Transverse colon (tissue), 4 donors: ENCODE results near the gene NCKAP5. TPM values are rescaled to one million over a fixed set of nuclear protein-coding genes. Genes with fewer than 3 reads are reported as not detected.

Experiments used
- DNase-seq: peaks from one replicate; pipeline ENCODE4 v3.0.0-alpha.2; 2019
- H3K27ac ChIP-seq, 4 donors: fragments of 200-600 bp; sonication (generic); 2 replicates each; pipeline ENCODE4 v1.5.1; 2016 to 2018; ENCODE audit warnings: inconsistent platforms in 4 of 4
- H3K27me3 ChIP-seq: fragments of 200-600 bp; sonication (generic); 2 replicates; pipeline ENCODE4 v1.5.1; 2017; ENCODE audit warnings: inconsistent platforms
- H3K36me3 ChIP-seq, 4 donors: fragments of 200-600 bp; sonication (generic); 2 replicates each; pipeline ENCODE4 v1.5.1; 2017 to 2019; ENCODE audit warnings: inconsistent platforms in 4 of 4
- H3K4me1 ChIP-seq, 4 donors: fragments of 200-600 bp; sonication (generic); 2 replicates each; pipeline ENCODE4 v1.5.1; 2017 to 2020; ENCODE audit warnings: inconsistent platforms in 4 of 4
- H3K4me3 ChIP-seq, 4 donors: fragments of 200-600 bp; sonication (generic); 1 replicate in 1 of 4; 2 replicates in 3 of 4; pipeline versions ENCODE4 v1.5.1 to v1.6.1; 2017 to 2019; ENCODE audit warnings: inconsistent platforms in 4 of 4
- H3K9me3 ChIP-seq, 2 donors: fragments of 200-600 bp; sonication (generic); 2 replicates each; pipeline ENCODE4 v1.5.1; 2017 to 2019; ENCODE audit warnings: inconsistent platforms in 2 of 2
- CTCF ChIP-seq, 5 experiments: fragments of 200-600 bp in 3 of 5; fragments of 450-650 bp in 2 of 5; sonication (generic) in 3 of 5; IDR thresholded peaks; 1 replicate in 2 of 5; 2 replicates in 3 of 5; pipeline ENCODE4 v1.5.1; 2016 to 2017; ENCODE audit warnings: antibody characterized with exemption in 5 of 5, inconsistent platforms in 3 of 5, mild to moderate bottlenecking in 2 of 5, moderate library complexity in 1 of 5
- EP300 ChIP-seq: sonication (generic); formaldehyde crosslinking; IDR thresholded peaks from one replicate; pipeline ENCODE4 v1.6.1; 2017; ENCODE audit warnings: antibody characterized with exemption, low read depth
- POLR2A ChIP-seq: fragments of 450-650 bp; IDR thresholded peaks from one replicate; pipeline ENCODE4 v1.6.1; 2016; ENCODE audit warnings: antibody characterized with exemption, mild to moderate bottlenecking, moderate library complexity
- POLR2AphosphoS5 ChIP-seq, 3 donors: sonication (generic); formaldehyde crosslinking; IDR thresholded peaks; one replicate each; pipeline ENCODE4 v1.6.1; 2016; ENCODE audit warnings: antibody characterized with exemption in 3 of 3
- WGBS, 2 donors: methylation state at CpG; one replicate each; pipeline ENCODE4 v1.1.5; 2018; ENCODE audit warnings: low coverage in 1 of 2; 5-methylcytosine and 5-hydroxymethylcytosine counted together
- in situ Hi-C, 4 donors: fragments of 200-750 bp; cut with MboI; loops; one replicate each; pipeline versions ENCODE4 v1.15.0 to v1.15.1; 2017; ENCODE audit warnings: low sequenced_read_pairs in 3 of 4, low pct_ligation_motif_present in 1 of 4, low pct_unique_long_range_greater_than_20kb in 1 of 4
- intact Hi-C: fragments of 100-400 bp; cut with DNase I; formaldehyde crosslinking; loops from one replicate; pipeline ENCODE4 v1.15.1; 2023; ENCODE audit warnings: low total_unique reads
- total RNA-seq, 4 donors: library from RNA; depleted of rRNA; stranded (reverse); fragments of >200 nt; gene quantifications; one replicate each; pipeline ENCODE4 v1.1.0, GENCODE V29; 2016

NCKAP5 gene
- total RNA-seq, 4 donors from 2014 or later, result 1.1 to 10.9 (median 5.0) TPM

DNA sequence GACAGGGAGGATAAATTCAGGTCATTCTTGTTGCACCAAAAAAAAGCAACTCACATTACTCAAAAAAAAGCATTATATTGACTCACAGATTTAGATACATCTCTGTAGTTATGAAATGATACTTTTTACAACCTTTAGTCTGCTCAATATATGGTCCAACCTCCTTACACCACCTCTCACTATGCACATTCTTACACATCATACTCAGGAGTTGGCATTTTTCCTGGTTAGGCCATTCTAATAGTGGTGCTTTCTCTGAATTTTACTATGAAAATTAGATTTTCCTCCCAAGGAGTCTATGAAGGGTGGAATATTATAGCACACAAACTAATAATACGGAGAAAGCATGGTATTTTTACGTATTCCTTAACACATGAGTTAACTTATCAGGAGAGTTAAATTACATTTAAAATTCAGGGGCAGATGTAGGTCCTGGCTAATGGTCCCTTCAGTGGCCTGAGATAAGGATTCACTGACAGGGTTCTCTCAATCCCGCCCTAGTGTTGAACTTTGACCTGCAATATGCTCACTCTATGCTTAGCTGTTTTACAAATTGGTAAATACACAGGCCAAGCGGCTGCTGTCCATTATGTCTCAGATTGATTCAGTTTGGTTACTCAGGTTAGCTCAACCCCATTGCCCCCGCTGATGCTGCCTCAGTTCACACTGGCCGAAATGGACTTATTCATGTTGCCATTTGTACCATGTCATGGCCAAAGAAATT, 153.6 kb downstream of the NCKAP5 start:
- H3K36me3 ChIP-seq, result no peaks in the 10 kb centered on the region
- in situ Hi-C loops, result no loop called here

GRCh38 chr2:133413863-133414262, 154.4 kb downstream of the NCKAP5 start:
- no peak for DNase-seq
- Histone ChIP-seq H3K4me3 (no peak overlapping the region), H3K27ac (no peak overlapping the region), H3K9me3 (no peaks in the 10 kb centered on the region), H3K27me3 (no peaks in the 10 kb centered on the region), H3K36me3 (no peaks in the 10 kb centered on the region), H3K4me1 (no peaks in the 10 kb centered on the region)
- WGBS, 2 donors, result 94 to 95% methylated on average over 3 of the region's 3 CpGs
- intact Hi-C loops, result no loop called here
- TF ChIP-seq CTCF (IDR thresholded peaks at IDR 0.05) (no peak), POLR2AphosphoS5 (IDR thresholded peaks at IDR 0.05) (no peak), POLR2A (no peak), EP300 (no peak)
- in situ Hi-C loops, result no loop called here

More for the DNA sequence above, 153.6 kb downstream of the NCKAP5 start:
- H3K27me3 ChIP-seq, result no peaks in the 10 kb centered on the region
- intact Hi-C loops, result no loop called here
- no peak for TF ChIP-seq EP300
- H3K4me1 ChIP-seq, result no peaks in the 10 kb centered on the region
- H3K9me3 ChIP-seq, result no peaks in the 10 kb centered on the region
- WGBS, 2 donors, result 74 to 85% methylated on average over 4 to 6 of the region's 6 CpGs
- no peak for DNase-seq
- H3K4me3 ChIP-seq, result no peak overlapping the region
- no peak overlapping the region for H3K27ac ChIP-seq

- Histone ChIP-seq H3K4me1 (no peaks in the 10 kb centered on the region), H3K9me3 (no peaks in the 10 kb centered on the region), H3K36me3 (no peaks in the 10 kb centered on the region), H3K27ac (no peak overlapping the region), H3K27me3 (no peaks in the 10 kb centered on the region), H3K4me3 (no peak overlapping the region)
- DNase-seq, result no peak
- in situ Hi-C loops, result no loop called here
- intact Hi-C loops, result no loop called here
- TF ChIP-seq EP300, result no peak
- TF ChIP-seq POLR2AphosphoS5 (IDR thresholded peaks at IDR 0.05), result no peak
- TF ChIP-seq CTCF (IDR thresholded peaks at IDR 0.05), result no peak
- TF ChIP-seq POLR2A, result no peak
Observed at GRCh38 chr2:133412694-133413093, 155.6 kb downstream of the NCKAP5 start.

- H3K27me3 ChIP-seq, result no peaks in the 10 kb centered on the region
- H3K36me3 ChIP-seq, result no peaks in the 10 kb centered on the region
- WGBS, 2 donors, result 82% methylated on average over 6 of the region's 6 CpGs; no CpG with 5 or more reads in 1 of the 2 donors
- in situ Hi-C loops (no loop called here), intact Hi-C loops (no loop called here)
- H3K27ac ChIP-seq, result no peak overlapping the region
- no peak for DNase-seq
- no peak for TF ChIP-seq CTCF (IDR thresholded peaks at IDR 0.05)
- no peak for TF ChIP-seq EP300
- TF ChIP-seq POLR2A, result no peak
- TF ChIP-seq POLR2AphosphoS5 (IDR thresholded peaks at IDR 0.05), result no peak
- no peak overlapping the region for H3K4me3 ChIP-seq
- no peaks in the 10 kb centered on the region for H3K4me1 ChIP-seq
- H3K9me3 ChIP-seq, result no peaks in the 10 kb centered on the region
Observed at GRCh38 chr2:133411857-133412256, 156.4 kb downstream of the NCKAP5 start.

DNA sequence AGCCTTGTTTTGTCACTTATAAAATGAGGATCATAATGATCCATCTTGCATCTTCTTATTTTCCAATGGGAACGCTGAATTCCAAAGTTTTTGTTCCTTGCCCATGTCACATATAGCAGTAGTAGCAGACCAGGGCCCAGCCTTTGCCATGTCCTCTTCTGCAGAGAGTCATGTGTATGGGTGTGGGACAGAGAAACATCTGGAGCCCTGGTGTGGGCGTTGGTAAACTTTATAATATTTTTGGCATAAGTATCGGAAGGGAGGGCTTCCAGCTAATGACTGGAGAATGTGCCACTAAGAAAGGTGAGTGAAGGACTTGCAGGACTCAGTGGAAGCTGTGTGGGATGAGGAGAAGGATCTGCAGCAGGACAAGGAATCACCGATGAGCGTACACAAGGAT, 157.2 kb downstream of the NCKAP5 start:
- intact Hi-C loops (no loop called here), in situ Hi-C loops (no loop called here)
- Histone ChIP-seq H3K36me3 (no peaks in the 10 kb centered on the region), H3K27me3 (no peaks in the 10 kb centered on the region), H3K4me3 (no peak overlapping the region), H3K27ac (no peak overlapping the region), H3K9me3 (no peaks in the 10 kb centered on the region), H3K4me1 (no peaks in the 10 kb centered on the region)
- no peak for DNase-seq
- WGBS, 2 donors, result 88 to 90% methylated on average over 3 to 5 of the region's 5 CpGs
- TF ChIP-seq POLR2AphosphoS5 (IDR thresholded peaks at IDR 0.05), result no peak
- no peak for TF ChIP-seq CTCF (IDR thresholded peaks at IDR 0.05)
- TF ChIP-seq POLR2A, result no peak
- TF ChIP-seq EP300, result no peak
